Osteocyte (in vitro differentiated cells): ENCODE data around the gene SMS. TPM values are rescaled to one million over a fixed set of nuclear protein-coding genes. Genes with fewer than 3 reads are reported as not detected.

Experiments used
- DNase-seq: peaks from one replicate; pipeline ENCODE4 v3.0.0; 2021; ENCODE audit warnings: mixed read lengths; ENCODE audit not compliant: unreplicated experiment; ENCODE audit errors: extremely low spot score
- H3K27ac Mint-ChIP-seq: one replicate; pipeline ENCODE4 v1.8.0; 2021; ENCODE audit warnings: mild to moderate bottlenecking, mixed read lengths; ENCODE audit not compliant: unreplicated experiment
- H3K27me3 Mint-ChIP-seq: one replicate; pipeline ENCODE4 v1.8.0; 2021; ENCODE audit warnings: mixed read lengths; ENCODE audit not compliant: unreplicated experiment
- H3K36me3 Mint-ChIP-seq: one replicate; pipeline ENCODE4 v1.8.0; 2021; ENCODE audit warnings: mixed read lengths; ENCODE audit not compliant: unreplicated experiment
- H3K4me1 Mint-ChIP-seq: one replicate; pipeline ENCODE4 v1.8.0; 2021; ENCODE audit warnings: mixed read lengths; ENCODE audit not compliant: unreplicated experiment
- H3K4me3 Mint-ChIP-seq: one replicate; pipeline ENCODE4 v1.8.0; 2021; ENCODE audit warnings: mild to moderate bottlenecking, moderate library complexity, mixed read lengths; ENCODE audit not compliant: unreplicated experiment
- H3K9me3 Mint-ChIP-seq: one replicate; pipeline ENCODE4 v1.8.0; 2021; ENCODE audit warnings: mixed read lengths; ENCODE audit not compliant: unreplicated experiment
- total RNA-seq: library from RNA; stranded (reverse); gene quantifications from 2 replicates; pipeline ENCODE4 v1.2.1, GENCODE V29; 2021
- TF ChIP-seq, protein P1 (sequence below): fragments of 200-600 bp; sonication (generic); IDR thresholded peaks from 2 replicates; pipeline ENCODE4 v1.5.0; 2021; ENCODE audit warnings: antibody characterized with exemption, mild to moderate bottlenecking, moderate library complexity

The SMS gene
- total RNA-seq, 1 donor from 2014 or later = 91.4 TPM

DNA sequence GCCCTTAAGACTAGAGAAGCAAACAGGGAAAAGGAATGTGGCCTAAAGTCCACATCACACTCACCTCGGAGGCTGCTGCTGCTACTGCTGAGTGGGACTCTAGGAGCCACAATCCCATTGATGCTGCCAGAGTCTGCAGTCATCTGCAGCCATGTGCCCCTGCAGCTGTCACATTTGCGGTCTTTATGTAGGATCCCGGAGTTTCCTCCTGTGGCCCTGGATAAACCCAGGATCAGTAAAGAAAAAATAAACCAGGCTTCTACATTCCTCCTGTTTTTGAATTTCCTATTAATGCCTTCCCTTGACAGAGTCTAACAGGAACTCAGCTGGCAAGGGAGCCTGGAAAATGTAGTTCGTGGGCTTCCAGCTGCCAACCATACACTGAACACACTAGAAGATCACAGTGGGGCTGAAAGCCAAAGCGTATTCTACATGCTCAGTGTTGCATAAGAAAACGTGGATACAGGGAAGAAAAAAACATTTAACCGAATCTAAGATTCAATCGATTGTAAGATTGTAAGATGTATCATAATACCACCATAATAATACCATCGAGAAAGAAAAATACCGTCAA, 81.3 kb downstream of the SMS start:
- no peaks in the 10 kb centered on the region for H3K4me1 Mint-ChIP-seq
- no peaks in the 10 kb centered on the region for H3K36me3 Mint-ChIP-seq
- no peak overlapping the region for H3K27ac Mint-ChIP-seq
- no peak overlapping the region for H3K4me3 Mint-ChIP-seq
- no peaks in the 10 kb centered on the region for H3K27me3 Mint-ChIP-seq
- H3K9me3 Mint-ChIP-seq = peaks cover 3% of the 10 kb centered on the region
- TF ChIP-seq, protein P1, sequence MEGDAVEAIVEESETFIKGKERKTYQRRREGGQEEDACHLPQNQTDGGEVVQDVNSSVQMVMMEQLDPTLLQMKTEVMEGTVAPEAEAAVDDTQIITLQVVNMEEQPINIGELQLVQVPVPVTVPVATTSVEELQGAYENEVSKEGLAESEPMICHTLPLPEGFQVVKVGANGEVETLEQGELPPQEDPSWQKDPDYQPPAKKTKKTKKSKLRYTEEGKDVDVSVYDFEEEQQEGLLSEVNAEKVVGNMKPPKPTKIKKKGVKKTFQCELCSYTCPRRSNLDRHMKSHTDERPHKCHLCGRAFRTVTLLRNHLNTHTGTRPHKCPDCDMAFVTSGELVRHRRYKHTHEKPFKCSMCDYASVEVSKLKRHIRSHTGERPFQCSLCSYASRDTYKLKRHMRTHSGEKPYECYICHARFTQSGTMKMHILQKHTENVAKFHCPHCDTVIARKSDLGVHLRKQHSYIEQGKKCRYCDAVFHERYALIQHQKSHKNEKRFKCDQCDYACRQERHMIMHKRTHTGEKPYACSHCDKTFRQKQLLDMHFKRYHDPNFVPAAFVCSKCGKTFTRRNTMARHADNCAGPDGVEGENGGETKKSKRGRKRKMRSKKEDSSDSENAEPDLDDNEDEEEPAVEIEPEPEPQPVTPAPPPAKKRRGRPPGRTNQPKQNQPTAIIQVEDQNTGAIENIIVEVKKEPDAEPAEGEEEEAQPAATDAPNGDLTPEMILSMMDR = no peak
- DNase-seq = no peak

DNA sequence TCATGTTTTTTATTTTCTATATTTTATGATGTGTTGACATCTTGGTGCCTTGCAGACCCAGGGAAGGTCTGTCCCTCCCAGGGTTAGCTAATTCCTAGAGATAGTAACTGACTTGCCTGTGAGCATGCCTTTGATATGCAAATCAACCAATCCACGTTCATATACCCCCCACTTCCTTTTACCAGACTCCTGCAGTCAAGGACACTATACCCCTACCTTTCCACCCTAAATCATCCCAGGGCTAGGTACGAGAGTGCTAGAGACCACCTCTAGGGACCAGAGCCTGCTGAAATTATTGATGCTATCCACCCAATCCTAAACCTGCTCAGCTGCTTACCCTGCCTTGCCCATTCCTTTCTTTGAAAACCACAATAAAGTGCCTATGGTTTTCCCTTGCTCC, 84.1 kb downstream of the SMS start:
- no peak for DNase-seq
- no peaks in the 10 kb centered on the region for H3K4me1 Mint-ChIP-seq
- TF ChIP-seq, protein P1 = no peak
- no peaks in the 10 kb centered on the region for H3K36me3 Mint-ChIP-seq
- no peak overlapping the region for H3K27ac Mint-ChIP-seq
- H3K27me3 Mint-ChIP-seq = no peaks in the 10 kb centered on the region
- H3K4me3 Mint-ChIP-seq = no peak overlapping the region
- H3K9me3 Mint-ChIP-seq = peaks cover 3% of the 10 kb centered on the region

DNA sequence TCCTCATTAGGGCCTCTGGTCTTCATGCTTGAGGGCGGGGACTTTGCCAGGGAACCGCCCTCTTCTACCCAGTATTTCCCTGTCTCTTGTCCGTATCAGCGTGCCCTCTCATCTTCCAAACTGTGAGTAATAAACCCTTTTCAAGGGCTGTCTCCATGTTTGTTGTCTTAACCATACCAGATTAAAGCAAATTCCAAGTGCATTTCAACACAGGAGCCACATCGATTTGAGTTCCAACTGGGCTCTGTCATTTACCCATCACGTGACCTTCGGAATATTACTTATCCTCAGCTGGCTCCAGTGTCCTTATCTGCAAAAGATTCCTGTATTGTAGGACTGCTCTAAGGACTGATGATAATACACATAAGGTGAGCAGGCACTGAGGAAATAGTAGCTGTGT, 85.2 kb downstream of the SMS start:
- H3K27ac Mint-ChIP-seq = no peak overlapping the region
- no peaks in the 10 kb centered on the region for H3K4me1 Mint-ChIP-seq
- DNase-seq = no peak
- no peaks in the 10 kb centered on the region for H3K36me3 Mint-ChIP-seq
- TF ChIP-seq, protein P1 = no peak
- peaks cover 3% of the 10 kb centered on the region for H3K9me3 Mint-ChIP-seq
- H3K27me3 Mint-ChIP-seq = no peaks in the 10 kb centered on the region
- H3K4me3 Mint-ChIP-seq = no peak overlapping the region

DNA sequence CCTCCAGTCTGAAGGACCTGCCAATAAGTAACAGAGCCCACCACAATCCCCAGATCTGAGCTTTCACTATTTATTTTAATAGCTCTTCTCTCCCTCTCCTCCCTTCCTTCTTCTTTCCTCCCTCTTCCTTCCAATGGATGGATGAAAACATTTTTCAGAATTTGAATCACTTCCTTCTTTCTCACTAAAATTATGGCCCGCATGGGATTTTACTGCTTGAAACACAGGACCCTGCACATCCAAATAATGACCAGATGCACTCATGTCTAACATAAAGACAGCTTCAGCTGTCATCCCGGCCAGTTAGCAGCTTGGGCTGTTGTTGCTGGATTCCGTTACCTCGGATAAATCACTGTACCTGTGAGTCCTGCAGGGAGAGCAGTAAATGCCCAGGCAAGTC, 86.2 kb downstream of the SMS start:
- no peak for DNase-seq
- H3K27ac Mint-ChIP-seq = no peak overlapping the region
- no peak overlapping the region for H3K4me3 Mint-ChIP-seq
- H3K36me3 Mint-ChIP-seq = no peaks in the 10 kb centered on the region
- TF ChIP-seq, protein P1 = no peak
- no peaks in the 10 kb centered on the region for H3K9me3 Mint-ChIP-seq
- H3K27me3 Mint-ChIP-seq = no peaks in the 10 kb centered on the region
- no peaks in the 10 kb centered on the region for H3K4me1 Mint-ChIP-seq

DNA sequence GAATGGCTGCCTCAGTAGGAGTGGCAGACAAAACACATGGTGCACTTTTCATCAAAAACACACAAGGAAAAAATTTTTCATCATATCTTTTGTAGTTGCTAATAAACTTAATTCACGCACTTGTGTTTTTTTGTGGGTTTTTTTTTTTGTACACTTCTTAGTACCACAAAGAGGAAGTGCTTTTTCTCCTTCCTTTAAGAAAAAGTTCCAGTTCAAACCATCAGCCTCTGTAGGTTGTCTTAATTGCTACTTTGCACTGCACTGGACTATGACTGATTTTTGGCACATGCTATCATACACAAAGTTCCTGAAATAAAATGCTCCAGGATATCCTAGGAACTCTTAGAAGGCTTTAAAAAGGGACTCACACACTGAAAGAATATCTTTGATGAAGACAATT, 91.6 kb downstream of the SMS start, which contains the start of gene PHEX:
Gene PHEX, plus strand, starts transcription at position 242 of the 400 bp plus-strand sequence. CDS start 681 bp downstream, outside the sequence.
- Mint-ChIP-seq H3K36me3 (no peaks in the 10 kb centered on the region), H3K27me3 (no peaks in the 10 kb centered on the region), H3K9me3 (no peaks in the 10 kb centered on the region), H3K4me1 (peaks cover under 1% of the 10 kb centered on the region), H3K27ac (no peak within 1 kb of the TSS), H3K4me3 (no peak within 1 kb of the TSS)
- TF ChIP-seq, protein P1 = no peak
- DNase-seq = no peak
